Vagina (tissue), 2 donors: ENCODE data around the gene TRIM33.

Source experiments
- POLR2A ChIP-seq, 2 donors: fragments of 450-650 bp; IDR thresholded peaks; one replicate each; pipeline ENCODE4 v1.6.1; 2017; ENCODE audit warnings: antibody characterized with exemption in 2 of 2, mild to moderate bottlenecking in 2 of 2, moderate library complexity in 2 of 2
- POLR2AphosphoS5 ChIP-seq, 2 donors: sonication (generic); formaldehyde crosslinking; IDR thresholded peaks; one replicate each; pipeline ENCODE4 v1.9.0; 2017; ENCODE audit warnings: antibody characterized with exemption in 2 of 2, mild to moderate bottlenecking in 2 of 2, low read depth in 1 of 2; ENCODE audit not compliant: insufficient read depth in 1 of 2
- TF ChIP-seq, protein P1 (sequence below), 3 experiments: fragments of 450-650 bp in 2 of 3; fragments of 200-600 bp in 1 of 3; sonication (generic) in 1 of 3; IDR thresholded peaks; one replicate each; pipeline ENCODE4 v1.5.1; 2017 to 2019; ENCODE audit warnings: antibody characterized with exemption in 3 of 3, mild to moderate bottlenecking in 2 of 3, moderate library complexity in 2 of 3

GRCh38 chr1:114499478-114499877 is 11.5 kb downstream of the TRIM33 start:
- TF ChIP-seq, protein P1, sequence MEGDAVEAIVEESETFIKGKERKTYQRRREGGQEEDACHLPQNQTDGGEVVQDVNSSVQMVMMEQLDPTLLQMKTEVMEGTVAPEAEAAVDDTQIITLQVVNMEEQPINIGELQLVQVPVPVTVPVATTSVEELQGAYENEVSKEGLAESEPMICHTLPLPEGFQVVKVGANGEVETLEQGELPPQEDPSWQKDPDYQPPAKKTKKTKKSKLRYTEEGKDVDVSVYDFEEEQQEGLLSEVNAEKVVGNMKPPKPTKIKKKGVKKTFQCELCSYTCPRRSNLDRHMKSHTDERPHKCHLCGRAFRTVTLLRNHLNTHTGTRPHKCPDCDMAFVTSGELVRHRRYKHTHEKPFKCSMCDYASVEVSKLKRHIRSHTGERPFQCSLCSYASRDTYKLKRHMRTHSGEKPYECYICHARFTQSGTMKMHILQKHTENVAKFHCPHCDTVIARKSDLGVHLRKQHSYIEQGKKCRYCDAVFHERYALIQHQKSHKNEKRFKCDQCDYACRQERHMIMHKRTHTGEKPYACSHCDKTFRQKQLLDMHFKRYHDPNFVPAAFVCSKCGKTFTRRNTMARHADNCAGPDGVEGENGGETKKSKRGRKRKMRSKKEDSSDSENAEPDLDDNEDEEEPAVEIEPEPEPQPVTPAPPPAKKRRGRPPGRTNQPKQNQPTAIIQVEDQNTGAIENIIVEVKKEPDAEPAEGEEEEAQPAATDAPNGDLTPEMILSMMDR (IDR thresholded peaks at IDR 0.05) = no peak
- TF ChIP-seq POLR2A (IDR thresholded peaks at IDR 0.05) (no peak), POLR2AphosphoS5 (IDR thresholded peaks at IDR 0.05; ENCODE audit: insufficient read depth in 1 of 2, low read depth in 1 of 2) (no peak)
